Measurements from ENCODE around the gene KHDC4.

DNA sequence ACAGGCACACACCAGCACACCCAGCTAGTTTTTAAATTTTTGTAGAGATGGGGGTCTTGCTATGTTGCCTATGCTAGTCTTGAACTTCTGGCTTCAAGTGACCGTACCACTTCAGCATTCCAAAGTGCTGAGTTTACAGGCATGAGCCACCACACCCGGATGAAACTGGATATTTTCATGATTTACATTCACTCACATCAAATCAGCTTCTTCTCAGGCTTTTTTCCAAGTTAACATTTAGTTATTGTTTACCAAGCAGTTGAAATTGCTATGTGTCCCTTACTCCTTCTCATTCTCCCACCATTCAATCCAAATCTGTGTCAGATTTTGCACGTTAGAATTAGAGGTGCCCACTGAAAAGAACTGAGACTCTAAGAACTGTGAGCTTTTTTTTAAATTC, 41.4 kb downstream of the KHDC4 start:
- TF ChIP-seq, protein P1, sequence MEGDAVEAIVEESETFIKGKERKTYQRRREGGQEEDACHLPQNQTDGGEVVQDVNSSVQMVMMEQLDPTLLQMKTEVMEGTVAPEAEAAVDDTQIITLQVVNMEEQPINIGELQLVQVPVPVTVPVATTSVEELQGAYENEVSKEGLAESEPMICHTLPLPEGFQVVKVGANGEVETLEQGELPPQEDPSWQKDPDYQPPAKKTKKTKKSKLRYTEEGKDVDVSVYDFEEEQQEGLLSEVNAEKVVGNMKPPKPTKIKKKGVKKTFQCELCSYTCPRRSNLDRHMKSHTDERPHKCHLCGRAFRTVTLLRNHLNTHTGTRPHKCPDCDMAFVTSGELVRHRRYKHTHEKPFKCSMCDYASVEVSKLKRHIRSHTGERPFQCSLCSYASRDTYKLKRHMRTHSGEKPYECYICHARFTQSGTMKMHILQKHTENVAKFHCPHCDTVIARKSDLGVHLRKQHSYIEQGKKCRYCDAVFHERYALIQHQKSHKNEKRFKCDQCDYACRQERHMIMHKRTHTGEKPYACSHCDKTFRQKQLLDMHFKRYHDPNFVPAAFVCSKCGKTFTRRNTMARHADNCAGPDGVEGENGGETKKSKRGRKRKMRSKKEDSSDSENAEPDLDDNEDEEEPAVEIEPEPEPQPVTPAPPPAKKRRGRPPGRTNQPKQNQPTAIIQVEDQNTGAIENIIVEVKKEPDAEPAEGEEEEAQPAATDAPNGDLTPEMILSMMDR (IDR thresholded peaks at IDR 0.05; ENCODE audit: poor library complexity): no peak
- TF ChIP-seq EZH2phosphoT487 (IDR thresholded peaks at IDR 0.05; ENCODE audit: low read depth, severe bottlenecking, unreplicated experiment): no peak

All from hepatocyte (in vitro differentiated cells).